ENCODE results near the gene HOXB1.
A peak's percentile ranks its signal among the peaks of the same experiment; 100 is the strongest.

The HOXB1 gene

DNA sequence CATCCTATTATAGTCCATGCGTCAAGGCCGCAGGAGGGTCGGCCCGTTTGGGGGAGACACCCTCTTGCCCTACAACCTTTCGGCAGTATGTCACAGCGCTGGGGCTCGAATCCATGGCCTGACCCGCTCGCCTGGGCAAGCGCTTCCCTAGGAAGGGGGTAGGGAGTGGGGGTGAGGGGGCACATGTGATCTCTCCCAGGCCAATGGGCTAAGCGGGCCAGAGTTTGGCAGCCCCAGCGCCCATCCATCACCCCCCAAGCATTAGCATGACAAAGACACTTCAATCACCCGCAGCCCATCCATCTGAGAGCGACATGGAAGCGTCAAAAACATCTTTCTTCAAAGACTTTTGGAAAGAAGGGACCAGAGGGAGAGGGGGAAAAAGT is at the start of gene HOXB1:
Gene HOXB1 (minus strand): TSS at position 125 of the 386 bp plus-strand sequence. CDS start 107 bp downstream, at position 18.
- Mint-ChIP-seq H3K4me1 (ENCODE audit: low read depth) (peaks cover 4% of the 10 kb centered on the region), H3K9me3 (no peaks in the 10 kb centered on the region), H3K4me3 (no peak within 1 kb of the TSS), H3K27me3 (peaks cover 21% of the 10 kb centered on the region), H3K36me3 (ENCODE audit: low read depth) (no peaks in the 10 kb centered on the region), H3K27ac (no peak within 1 kb of the TSS)

DNA sequence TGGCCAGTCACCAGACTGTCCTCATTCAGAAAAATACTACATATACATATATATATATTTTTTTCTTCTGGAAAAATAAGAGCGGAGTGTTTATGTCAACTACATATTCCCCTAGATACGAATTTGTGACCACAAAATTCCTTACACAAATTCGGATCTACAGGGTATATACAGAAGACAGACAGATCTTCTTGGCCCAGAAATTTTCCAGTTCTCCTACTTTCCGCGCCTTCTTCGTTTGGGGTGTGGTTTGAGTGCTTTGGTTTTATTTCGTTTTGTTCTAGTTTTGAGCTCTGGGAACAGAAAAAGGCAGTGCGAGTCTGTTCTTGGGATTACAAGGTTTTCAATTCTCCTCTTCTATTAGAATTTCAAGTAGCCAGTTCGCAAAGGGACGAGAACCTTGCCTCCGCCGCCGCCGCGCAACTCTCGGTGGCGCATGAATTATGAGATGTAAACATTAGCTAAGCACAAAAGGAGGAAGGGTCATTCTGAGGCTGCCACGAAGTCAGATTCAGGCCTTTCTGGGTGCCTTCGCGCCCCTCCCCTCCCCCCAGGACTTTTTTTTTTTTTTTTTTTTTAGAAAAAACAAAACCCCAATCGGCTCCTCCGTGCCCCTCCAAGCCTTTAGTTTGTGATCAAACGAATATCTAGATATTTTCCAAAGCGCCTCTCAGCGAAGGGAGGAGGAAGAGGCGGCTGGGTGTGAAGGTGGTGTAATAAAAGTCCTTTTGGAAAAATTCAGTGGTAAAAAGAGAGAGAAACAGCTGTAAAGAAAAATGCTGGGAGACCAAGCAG is 49.1 kb upstream of the HOXB1 start:
- H3K4me1 Mint-ChIP-seq (ENCODE audit: low read depth) = peaks cover 42% of the 10 kb centered on the region
- H3K27me3 Mint-ChIP-seq = peaks cover 59% of the 10 kb centered on the region
- H3K4me3 Mint-ChIP-seq = peak overlapping the region; percentile 88
- no peaks in the 10 kb centered on the region for H3K36me3 Mint-ChIP-seq (ENCODE audit: low read depth)
- H3K27ac Mint-ChIP-seq = no peak overlapping the region
- H3K9me3 Mint-ChIP-seq = no peaks in the 10 kb centered on the region

DNA sequence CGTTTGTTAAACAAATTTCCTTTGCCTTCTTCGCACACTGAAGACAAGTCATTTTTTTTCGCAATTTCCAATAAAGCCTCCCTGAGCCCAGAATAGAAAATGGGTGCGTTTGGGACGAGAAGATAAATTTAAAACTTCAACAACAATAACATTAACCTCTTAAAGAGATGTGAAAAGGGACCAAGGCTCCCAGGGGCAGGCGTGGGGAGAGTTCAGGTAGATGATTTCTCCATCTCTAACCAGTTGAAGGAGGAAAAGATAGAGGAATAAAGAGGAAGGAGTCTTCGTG is 48.6 kb upstream of the HOXB1 start:
- Mint-ChIP-seq H3K4me3 (peak overlapping the region; percentile 88), H3K27ac (no peak overlapping the region), H3K4me1 (ENCODE audit: low read depth) (peaks cover 42% of the 10 kb centered on the region)

DNA sequence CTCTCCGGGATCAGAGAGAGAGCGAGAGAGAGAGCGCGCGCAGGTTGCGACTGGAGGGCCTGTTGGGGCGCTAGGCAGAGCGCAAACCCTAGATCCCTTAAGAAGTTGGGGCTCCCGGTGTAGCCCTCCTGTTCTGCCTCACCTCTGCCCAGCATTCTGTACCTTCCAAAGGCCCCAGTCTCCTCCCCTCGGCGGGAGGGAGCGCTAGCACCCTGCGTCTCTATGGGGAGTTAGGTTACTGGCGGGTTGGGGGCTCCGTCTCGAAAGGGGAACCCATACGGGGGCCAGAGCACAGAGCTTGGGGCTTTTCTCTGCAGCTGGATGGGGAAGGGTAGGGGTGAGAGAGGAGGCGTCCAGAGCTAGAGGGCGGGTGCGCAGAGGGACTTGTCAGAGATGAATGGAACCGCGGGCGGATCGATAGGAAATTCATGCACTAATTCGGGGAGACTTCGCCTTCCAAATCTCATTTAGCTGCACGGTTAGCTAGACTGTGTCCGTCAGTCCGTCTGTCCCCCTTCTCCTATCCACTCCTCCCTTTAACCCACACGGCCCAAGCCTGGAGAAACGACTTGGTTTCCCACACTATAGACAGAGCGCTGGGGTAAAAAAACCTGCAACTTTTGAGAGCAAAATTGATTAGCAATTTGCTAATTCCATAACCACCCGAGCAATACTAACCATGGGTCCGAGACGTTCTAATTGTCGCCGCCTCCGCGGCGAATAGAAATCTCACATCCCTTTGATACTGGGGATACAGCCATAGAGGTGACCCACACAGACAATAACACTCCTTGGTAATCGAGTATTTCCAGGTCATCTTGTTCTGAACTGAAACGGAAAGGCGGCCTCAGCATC is 48.0 kb upstream of the HOXB1 start:
- Mint-ChIP-seq H3K9me3 (no peaks in the 10 kb centered on the region), H3K4me3 (peak overlapping the region; percentile 88), H3K27ac (no peak overlapping the region), H3K27me3 (peaks cover 59% of the 10 kb centered on the region), H3K4me1 (ENCODE audit: low read depth) (peaks cover 42% of the 10 kb centered on the region), H3K36me3 (ENCODE audit: low read depth) (no peaks in the 10 kb centered on the region)

More for the DNA sequence above, 48.6 kb upstream of the HOXB1 start:
- Mint-ChIP-seq H3K36me3 (ENCODE audit: low read depth) (no peaks in the 10 kb centered on the region), H3K27me3 (peaks cover 61% of the 10 kb centered on the region), H3K9me3 (no peaks in the 10 kb centered on the region)

DNA sequence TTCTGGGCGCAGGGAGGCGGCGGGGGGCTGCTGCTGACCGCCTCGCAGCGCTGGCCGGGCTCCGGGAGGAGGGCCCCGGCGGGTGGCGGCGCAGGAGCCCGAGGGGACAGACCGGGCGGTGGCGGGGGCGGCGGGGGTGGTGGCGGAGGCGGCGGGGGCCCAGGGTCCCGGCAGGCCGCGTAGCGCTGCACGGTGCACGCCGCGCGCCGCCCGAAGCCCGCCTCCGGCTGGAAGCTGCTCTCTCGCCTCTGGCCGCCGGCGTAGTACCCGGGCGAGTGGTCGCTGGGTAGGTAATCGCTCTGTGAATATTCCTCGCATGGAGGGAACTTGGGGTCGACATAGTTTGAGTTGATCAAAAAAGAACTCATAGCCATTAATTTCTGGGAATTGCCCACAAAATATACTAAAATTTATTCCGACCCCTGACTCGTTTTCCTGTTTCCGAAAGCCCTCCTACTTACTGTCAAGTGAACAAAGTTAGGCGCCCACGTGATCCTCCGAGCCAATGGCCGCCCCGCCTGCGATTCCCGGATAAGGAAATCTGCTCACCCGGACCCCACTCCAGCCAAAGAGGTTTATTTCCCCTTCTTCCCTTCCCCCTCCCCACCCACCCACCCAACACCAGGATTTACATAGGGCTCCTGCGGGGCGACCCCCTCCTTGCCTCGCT is 47.3 kb upstream of the HOXB1 start, which contains the start of gene HOXB4:
Gene HOXB4 (minus strand): TSS at position 405 of the 670 bp plus-strand sequence. CDS start 31 bp downstream, at position 374.
- H3K27ac Mint-ChIP-seq = peak within 1 kb of the TSS; percentile 77
- H3K9me3 Mint-ChIP-seq = no peaks in the 10 kb centered on the region
- peaks cover 52% of the 10 kb centered on the region for H3K27me3 Mint-ChIP-seq

DNA sequence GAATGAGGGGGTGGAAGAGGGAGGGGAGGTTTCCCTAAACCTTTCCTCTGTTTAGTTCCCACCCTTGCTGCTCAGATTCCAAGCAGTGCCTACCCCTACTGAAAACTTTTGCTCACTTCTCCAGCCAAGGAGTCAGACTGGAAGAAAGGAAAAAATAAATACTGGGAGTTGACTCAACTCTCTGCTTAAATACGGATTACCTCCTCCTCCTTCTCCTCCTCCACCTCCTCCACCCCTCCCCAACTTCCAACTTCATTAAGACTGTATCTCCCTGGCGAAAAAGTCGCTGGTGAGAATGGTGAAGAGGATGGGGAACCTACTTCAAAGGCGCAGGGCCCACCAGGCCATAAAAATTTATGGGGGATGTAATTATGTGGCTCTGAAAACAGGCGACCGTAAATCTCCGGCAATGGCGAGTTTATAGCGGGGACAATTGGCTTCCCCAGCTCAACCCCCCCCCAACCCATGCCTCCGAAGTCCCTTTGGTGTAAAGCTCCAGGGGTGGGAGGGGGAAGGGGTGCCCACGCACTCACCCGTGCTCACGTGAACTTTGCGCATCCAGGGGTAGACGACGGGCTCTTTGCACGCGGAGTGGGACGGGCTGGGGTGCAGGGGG is 46.6 kb upstream of the HOXB1 start:
- peak overlapping the region; percentile 36 for H3K27ac Mint-ChIP-seq

More for the DNA sequence above, 47.3 kb upstream of the HOXB1 start, which contains the start of gene HOXB4:
- Mint-ChIP-seq H3K36me3 (ENCODE audit: low read depth) (no peaks in the 10 kb centered on the region), H3K4me3 (peak within 1 kb of the TSS; percentile 88), H3K4me1 (ENCODE audit: low read depth) (peaks cover 42% of the 10 kb centered on the region)

GRCh38 chr17:48576479-48577309 is 45.9 kb upstream of the HOXB1 start:
- peak overlapping the region; percentile 77 for H3K4me3 Mint-ChIP-seq
- no peaks in the 10 kb centered on the region for H3K9me3 Mint-ChIP-seq
- no peaks in the 10 kb centered on the region for H3K36me3 Mint-ChIP-seq (ENCODE audit: low read depth)
- H3K27me3 Mint-ChIP-seq = peaks cover 45% of the 10 kb centered on the region
- H3K27ac Mint-ChIP-seq = no peak overlapping the region
- H3K4me1 Mint-ChIP-seq (ENCODE audit: low read depth) = peaks cover 34% of the 10 kb centered on the region

More for the DNA sequence above, 46.6 kb upstream of the HOXB1 start:
- Mint-ChIP-seq H3K9me3 (no peaks in the 10 kb centered on the region), H3K27me3 (peaks cover 45% of the 10 kb centered on the region), H3K4me3 (peak overlapping the region; percentile 77), H3K4me1 (ENCODE audit: low read depth) (peaks cover 36% of the 10 kb centered on the region), H3K36me3 (ENCODE audit: low read depth) (no peaks in the 10 kb centered on the region)

DNA sequence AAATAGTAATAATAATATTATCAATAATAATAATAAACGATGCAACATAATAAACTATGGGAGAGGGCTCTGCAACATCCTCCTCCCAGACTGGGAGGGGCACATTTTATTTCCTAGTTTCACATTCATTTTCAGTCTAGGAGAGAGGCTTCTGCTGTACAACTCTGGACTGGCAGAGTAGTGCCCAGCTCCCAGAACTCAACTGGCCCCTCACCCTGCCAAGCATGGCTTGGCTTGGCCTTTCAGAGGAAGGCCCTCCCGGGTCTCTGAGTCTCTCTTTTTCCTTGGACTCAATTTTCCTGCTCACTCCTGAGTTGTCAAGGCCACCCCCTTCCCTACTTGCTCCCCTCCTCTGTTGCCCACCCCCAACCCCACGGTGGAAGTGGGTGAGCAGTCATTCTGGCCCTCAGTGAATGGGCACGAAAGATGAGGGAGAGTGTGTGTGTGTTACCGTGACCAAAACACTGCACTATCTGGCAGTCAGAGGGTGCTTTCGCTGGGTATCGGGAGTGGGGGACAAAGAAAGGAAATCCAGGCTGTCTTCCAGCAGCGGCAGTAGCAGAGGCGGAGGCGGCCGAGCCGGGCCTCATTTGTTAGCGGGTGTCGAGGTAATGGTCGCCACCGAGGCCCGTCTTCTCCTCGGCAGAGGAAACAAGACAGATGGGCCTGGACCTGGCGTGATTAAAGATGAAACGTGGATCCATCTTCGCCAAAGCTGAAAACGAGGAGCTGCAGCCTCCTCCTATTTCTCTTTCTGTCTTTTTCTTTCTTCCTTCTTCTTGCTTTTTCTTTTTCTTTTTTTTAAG is 45.1 kb upstream of the HOXB1 start:
- Mint-ChIP-seq H3K4me3 (no peak overlapping the region), H3K9me3 (no peaks in the 10 kb centered on the region), H3K4me1 (ENCODE audit: low read depth) (peaks cover 29% of the 10 kb centered on the region), H3K27me3 (peaks cover 39% of the 10 kb centered on the region), H3K36me3 (ENCODE audit: low read depth) (no peaks in the 10 kb centered on the region), H3K27ac (no peak overlapping the region)

DNA sequence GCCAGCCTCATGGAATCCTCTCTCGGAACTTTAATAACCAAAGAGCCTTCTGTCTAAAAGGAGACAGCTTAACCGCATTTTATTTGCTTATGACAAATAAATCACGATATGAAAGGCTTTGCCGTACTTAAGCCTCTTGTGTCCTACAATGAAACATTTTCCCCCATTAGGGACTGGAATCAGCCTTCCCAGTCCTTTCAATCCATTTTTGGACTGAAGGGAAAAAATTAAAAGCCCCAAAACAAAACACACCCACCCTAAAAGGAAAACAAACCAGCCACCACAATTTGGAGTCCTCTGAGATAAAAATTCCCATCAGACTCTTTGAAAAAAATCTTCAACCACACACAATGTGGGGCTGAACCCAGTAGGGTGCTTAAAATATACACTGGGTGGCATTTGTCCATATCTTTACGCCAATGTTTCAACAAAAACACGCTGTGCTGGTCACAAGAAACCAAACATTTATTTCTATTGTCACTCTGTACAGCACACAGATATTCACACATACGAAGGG is 44.3 kb upstream of the HOXB1 start:
- Mint-ChIP-seq H3K9me3 (no peaks in the 10 kb centered on the region), H3K27me3 (peaks cover 32% of the 10 kb centered on the region), H3K36me3 (ENCODE audit: low read depth) (no peaks in the 10 kb centered on the region), H3K27ac (no peak overlapping the region), H3K4me3 (no peak overlapping the region), H3K4me1 (ENCODE audit: low read depth) (peaks cover 29% of the 10 kb centered on the region)

DNA sequence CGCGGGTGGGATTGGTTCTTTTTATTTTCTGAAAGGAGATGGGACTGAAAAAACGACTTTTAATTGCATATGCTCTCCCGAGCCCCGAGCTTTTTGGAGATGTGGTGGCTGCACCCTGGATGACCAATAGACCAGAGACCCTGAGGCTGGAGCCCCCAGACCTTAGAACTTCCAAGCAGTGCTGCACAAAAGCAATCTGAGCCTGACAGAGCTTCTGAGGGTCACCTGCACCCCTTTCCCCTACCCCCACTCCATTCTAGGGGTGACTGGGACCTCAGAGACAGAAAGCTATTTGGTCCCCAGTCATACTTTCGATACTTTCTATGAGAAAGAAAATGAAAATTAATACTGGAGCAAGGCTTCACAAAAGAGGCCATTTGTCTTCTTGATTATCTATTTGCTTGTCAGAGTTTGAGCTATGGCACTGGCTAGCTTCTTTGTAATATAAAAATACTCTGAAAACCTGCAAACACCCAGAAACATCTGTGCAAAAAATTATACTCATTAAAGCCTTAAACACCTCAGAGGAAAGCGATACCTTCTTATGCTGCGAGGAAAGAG is 43.8 kb upstream of the HOXB1 start:
- H3K27ac Mint-ChIP-seq = no peak overlapping the region

DNA sequence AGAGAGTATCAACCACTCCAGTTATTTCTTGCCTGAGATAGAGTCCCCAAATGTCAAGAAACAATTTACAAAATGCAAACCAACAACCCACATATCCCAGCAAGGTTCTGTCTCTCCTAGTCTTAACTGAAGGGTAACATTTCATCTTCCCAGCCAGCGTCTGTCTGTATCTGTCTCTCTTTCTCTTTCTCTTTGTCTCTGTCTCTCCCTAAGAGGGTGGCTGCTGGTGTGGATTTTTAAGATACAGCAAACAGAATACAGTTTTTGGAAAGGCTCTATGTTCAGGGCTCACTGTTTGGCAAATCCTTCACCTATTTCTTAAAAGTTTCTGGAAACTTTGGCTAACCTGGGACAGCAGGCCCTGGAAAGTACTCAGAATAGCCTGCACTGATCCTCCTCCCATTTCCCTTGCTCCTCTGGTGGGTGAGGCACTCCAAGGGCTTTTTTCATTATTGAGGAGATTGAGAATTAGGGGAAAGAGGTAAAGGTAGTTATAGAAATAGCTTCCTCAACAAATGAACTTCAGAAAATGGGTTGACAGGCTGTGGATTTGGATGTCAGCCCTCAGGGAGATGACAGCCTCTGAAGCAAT is 41.1 kb upstream of the HOXB1 start:
- Mint-ChIP-seq H3K4me1 (ENCODE audit: low read depth) (peaks cover 10% of the 10 kb centered on the region), H3K27ac (no peak overlapping the region), H3K27me3 (peaks cover 26% of the 10 kb centered on the region), H3K9me3 (no peaks in the 10 kb centered on the region), H3K4me3 (no peak overlapping the region), H3K36me3 (ENCODE audit: low read depth) (no peaks in the 10 kb centered on the region)

More for the DNA sequence above, 43.8 kb upstream of the HOXB1 start:
- Mint-ChIP-seq H3K9me3 (no peaks in the 10 kb centered on the region), H3K36me3 (ENCODE audit: low read depth) (no peaks in the 10 kb centered on the region), H3K4me3 (no peak overlapping the region), H3K4me1 (ENCODE audit: low read depth) (peaks cover 24% of the 10 kb centered on the region), H3K27me3 (peaks cover 32% of the 10 kb centered on the region)

DNA sequence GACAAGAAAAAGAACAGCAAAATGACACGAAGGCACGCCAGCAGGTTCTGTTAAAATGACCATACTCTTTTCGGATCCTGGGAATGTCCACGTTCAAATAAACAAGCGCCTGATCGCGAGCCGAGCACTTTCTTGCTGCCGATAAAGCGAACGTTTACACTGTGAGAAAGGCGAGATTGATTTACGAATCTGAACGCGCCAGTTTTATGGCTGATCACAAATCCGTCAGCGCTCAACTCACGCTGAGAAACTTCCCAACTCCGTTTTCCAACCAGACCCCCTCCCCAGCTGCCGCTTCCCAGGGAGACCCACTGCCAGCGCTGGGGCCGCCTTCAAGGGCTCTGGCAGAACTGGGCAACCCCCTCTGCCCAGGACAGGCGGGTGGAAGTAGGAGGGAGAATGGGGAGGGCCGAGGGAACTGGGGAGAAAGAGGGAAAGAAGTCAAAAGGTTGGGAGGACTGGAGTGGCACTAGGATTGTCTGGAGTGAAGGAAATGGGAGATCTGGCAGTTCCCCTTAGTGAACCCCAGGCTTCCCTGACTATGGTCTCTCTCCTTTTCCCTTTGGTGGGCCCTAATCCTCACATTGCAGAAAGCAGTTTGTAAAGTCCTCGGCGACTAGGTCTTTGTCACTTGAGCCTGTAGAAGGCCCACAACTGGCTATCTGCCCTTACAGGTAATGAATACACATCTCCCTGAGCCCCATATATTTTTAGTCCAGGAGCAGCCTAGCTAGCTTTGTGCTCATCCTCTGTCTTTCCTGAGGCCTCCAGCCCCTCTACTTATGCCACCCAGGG is 40.4 kb upstream of the HOXB1 start:
- Mint-ChIP-seq H3K27me3 (peaks cover 26% of the 10 kb centered on the region), H3K4me3 (no peak overlapping the region), H3K36me3 (ENCODE audit: low read depth) (no peaks in the 10 kb centered on the region), H3K4me1 (ENCODE audit: low read depth) (peaks cover 7% of the 10 kb centered on the region), H3K9me3 (no peaks in the 10 kb centered on the region), H3K27ac (no peak overlapping the region)

All from stimulated activated naive CD8-positive, alpha-beta T cell treated with anti-CD3 and anti-CD28 coated beads, Interleukin-15, Interleukin-2, amounts not matched to agents 100 ng/mL and 50 ng/mL, for 24 hours (primary cell).